ENCODE data around the gene AMZ1.

- TF ChIP-seq CTCF (IDR thresholded peaks at IDR 0.05; ENCODE audit: borderline replicate concordance, extremely low read depth, low read length, poor library complexity, severe bottlenecking) (peak; percentile 30), EZH2 (IDR thresholded peaks at IDR 0.05; ENCODE audit: borderline replicate concordance, low read depth, low read length, severe bottlenecking) (no peak)
Observed at GRCh38 chr7:2661602-2662272, 26.3 kb upstream of the AMZ1 start.
